NCI-H510A (cell line): ENCODE results near the gene ZNF330.

ENCODE experiments used
- DNase-seq: peaks from one replicate; lab custom pipeline; 2025; lab: John Stamatoyannopoulos, UW

Gene ZNF330

GRCh38 chr4:141233673-141234072 lies 13.0 kb downstream of the ZNF330 start:
- DNase-seq, result no peak

GRCh38 chr4:141238186-141238585 lies 17.5 kb downstream of the ZNF330 start:
- no peak for DNase-seq

GRCh38 chr4:141240259-141240658 lies 19.6 kb downstream of the ZNF330 start:
- DNase-seq, result no peak

DNA sequence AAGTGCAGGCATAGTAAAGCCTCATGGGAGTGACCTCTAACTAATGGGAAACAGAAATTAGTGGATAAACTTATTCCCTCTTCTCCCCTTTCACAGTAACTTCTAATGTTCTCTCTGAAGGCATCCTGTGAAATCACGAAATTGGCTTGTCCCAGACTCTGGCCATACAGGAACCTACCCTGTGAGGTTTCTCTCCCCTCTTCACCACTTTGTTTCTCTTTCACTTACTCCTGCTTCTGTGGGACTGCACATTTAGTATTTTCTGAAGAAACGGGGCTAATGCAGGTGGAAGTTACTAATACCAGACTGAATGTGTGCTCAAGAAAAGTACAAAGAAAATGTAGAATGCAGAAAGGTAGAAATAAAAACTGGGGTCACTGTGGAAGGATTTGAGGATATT lies 20.0 kb downstream of the ZNF330 start:
- no peak for DNase-seq

DNA sequence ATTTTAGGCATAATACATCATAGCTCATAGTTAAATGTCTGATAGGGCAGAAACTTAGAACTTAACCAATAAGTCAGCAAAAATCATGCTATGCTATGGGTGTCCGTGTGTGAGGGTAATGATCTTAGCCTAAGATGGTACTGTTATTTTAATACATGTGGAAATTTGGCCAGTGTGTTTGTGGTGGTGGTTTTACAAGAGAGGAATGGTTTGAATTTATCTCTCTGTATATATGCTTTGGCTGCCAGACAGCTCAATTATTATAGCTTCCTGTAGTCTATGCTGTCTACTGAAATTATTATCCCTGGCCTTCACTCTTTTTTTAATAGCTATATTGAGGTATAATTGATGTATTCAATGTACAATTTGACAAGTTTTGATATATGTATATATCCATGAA lies 21.3 kb downstream of the ZNF330 start:
- no peak for DNase-seq

DNA sequence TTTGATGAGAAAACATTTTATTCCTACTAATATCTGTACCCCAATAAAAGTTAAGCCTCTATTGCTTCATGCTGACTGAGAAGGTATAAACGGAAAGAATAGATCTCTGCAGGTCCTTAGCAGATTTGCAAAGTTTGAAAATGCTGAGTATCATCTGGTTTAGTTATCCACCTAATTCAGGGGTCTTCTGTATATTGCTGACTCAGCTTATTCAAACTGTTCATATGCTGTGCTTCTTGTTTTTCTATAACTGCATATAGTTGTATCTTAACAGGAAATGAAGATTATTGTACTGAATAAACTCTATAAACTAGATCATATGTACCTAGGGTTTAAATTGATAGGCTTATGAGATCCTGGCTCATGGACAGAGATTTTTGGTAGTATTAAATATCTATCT lies 23.7 kb downstream of the ZNF330 start:
- DNase-seq, result no peak

GRCh38 chr4:141246243-141246642 lies 25.5 kb downstream of the ZNF330 start:
- no peak for DNase-seq

- no peak for DNase-seq
Observed at GRCh38 chr4:141246683-141247429, 26.2 kb downstream of the ZNF330 start.

DNA sequence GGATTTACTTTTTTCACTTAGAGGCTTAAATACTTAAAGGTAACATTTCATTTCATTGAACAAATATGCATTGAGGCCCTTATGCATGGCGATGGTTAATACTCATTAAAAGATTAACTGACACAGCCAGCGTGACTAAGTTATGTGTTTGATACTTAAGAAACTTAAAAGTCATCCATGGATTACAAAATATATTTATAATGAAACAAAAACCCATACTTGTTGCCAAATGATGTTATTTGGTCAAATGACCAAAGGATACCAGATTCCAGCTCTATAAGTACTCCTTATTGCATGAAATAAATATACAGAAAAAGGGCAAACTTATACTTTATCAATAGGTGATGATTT lies 26.7 kb downstream of the ZNF330 start:
- DNase-seq, result no peak

GRCh38 chr4:141248029-141248428 lies 27.3 kb downstream of the ZNF330 start:
- no peak for DNase-seq

GRCh38 chr4:141248486-141248885 lies 27.8 kb downstream of the ZNF330 start:
- no peak for DNase-seq

- DNase-seq, result no peak
Observed at GRCh38 chr4:141254326-141254725, 33.6 kb downstream of the ZNF330 start.

- no peak for DNase-seq
Observed at GRCh38 chr4:141255016-141255415, 34.3 kb downstream of the ZNF330 start.

DNA sequence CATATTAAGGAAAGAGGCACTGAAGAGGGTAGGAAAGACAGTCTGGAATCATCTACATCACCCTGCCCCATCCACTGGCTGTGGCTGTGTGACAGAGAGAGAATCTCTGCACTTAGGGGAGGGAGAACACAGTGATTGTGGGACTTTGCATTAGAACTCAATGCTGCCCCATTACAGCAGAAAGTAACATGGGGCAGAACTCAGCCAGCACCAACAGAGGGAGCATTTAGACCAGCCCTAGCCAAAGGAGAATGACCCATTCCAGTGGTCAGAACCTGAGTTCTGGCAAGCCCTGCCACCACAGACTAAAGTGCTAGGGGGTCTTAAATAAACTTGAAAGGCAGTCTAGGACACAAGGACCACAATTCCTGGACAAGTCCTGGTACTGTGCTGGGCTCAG lies 37.9 kb downstream of the ZNF330 start:
- no peak for DNase-seq

DNA sequence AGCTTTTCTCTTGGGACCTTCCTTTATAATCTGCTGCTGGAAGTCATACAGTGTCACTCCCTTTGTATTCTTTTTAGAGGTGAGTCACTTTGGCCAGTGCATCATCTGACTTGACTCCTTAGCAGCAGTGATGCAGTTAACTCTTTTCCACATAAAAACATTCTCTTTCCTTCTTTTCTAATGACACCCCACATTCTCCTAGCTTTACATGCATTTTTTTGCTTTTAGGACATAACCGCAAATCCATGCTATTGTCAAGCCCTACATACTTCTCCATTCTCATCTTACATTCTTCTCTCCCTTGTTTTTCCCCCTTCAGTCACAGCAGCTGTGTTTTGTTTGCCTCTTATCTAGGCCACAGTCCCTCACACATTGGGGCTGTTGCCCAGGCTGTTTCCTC lies 55.1 kb downstream of the ZNF330 start:
- DNase-seq, result no peak

DNA sequence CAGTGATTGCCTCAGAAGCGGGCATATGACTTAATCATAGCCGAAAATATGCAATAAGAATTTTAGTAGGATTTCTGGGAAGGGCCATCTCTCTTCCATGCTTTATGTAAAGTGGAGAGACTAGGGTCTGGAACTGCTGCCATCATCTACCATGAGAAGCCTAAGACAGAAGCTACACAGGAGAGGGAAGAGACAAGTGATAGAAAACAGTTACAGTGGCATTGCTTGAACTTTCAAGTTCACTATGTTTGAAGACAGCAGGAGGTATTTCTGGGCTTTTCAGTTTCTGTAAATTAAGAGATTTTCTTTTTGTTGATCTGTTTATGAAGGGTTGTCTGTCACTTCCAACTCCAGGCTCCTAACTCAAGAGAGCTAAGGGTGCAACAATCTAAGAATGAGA lies 62.5 kb downstream of the ZNF330 start:
- DNase-seq, result no peak

- no peak for DNase-seq
Observed at GRCh38 chr4:141283563-141283962, 62.9 kb downstream of the ZNF330 start.
